Uterus (tissue), 2 donors: ENCODE results near the gene OR5D16.
"Not testable (repeated sequence)": the region's sequence is repeated elsewhere in the genome, so short reads cannot be mapped to it uniquely, and the experiment has no call there.

Source experiments
- CTCF ChIP-seq, 4 experiments: fragments of 200-600 bp in 2 of 4; fragments of 450-650 bp in 2 of 4; sonication (generic) in 2 of 4; IDR thresholded peaks; one replicate each; pipeline ENCODE4 v1.5.1; 2016 to 2019; ENCODE audit warnings: antibody characterized with exemption in 4 of 4, mild to moderate bottlenecking in 2 of 4, moderate library complexity in 1 of 4
- POLR2A ChIP-seq, 2 donors: fragments of 450-650 bp; IDR thresholded peaks; one replicate each; pipeline ENCODE4 v1.6.1; 2016; ENCODE audit warnings: antibody characterized with exemption in 2 of 2, mild to moderate bottlenecking in 1 of 2, moderate library complexity in 1 of 2

DNA sequence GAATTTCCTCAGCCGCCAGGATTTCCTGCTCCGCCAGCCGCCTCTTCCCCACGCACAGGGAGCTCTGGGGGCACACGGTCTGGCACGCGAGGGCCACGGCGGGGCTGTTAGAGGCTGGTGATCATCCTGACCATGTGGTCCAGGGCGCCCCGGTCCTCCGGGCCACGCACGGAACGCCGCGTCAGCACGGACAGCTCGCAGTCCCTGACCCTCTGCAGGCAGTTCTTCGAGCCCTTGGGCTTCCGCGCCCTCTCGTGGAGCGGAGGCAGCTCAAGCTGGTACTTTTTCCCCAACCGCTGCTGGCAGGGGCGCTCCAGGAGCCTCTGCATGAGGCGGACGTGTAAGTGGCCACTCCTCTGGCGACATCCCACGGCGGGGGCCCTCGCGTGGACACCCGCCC is 34.6 kb downstream of the OR5D16 start:
- not testable (repeated sequence) for TF ChIP-seq POLR2A, CTCF (IDR thresholded peaks at IDR 0.05)
